GM12878 (cell line): ENCODE measurements around the gene CSF2. TPM values are rescaled to one million over a fixed set of nuclear protein-coding genes. Genes with fewer than 3 reads are reported as not detected.

Source experiments
- ATAC-seq: fragments of 200-7000 bp; cut with Tn5 transposase; 3 replicates; pipeline ENCODE4 v1.9.1; 2020; ENCODE audit warnings: mild to moderate bottlenecking, moderate library complexity
- BruUV-seq: library from RNA; stranded (reverse); fragments of 400-500 nt; replicated peaks from 2 replicates; lab custom pipeline; 2021; lab: Mats Ljungman, UMichigan
- CTCF ChIA-PET: fragments of 300-600 bp; sonication (Branson Sonifier 250); formaldehyde crosslinking; extraction: SDS; loops from one replicate; lab custom pipeline; 2021; ENCODE audit warnings: inconsistent platforms; lab: Yijun Ruan, JAX
- POLR2A ChIA-PET: fragments of 350-600 bp; formaldehyde crosslinking; extraction: SDS; loops from one replicate; lab custom pipeline; 2021; ENCODE audit warnings: inconsistent platforms; lab: Charles Lee
- RAD21 ChIA-PET: fragments of 300-600 bp; sonication (Branson Sonifier 250); formaldehyde crosslinking; loops from one replicate; lab custom pipeline; 2023; ENCODE audit warnings: antibody characterized with exemption; ENCODE audit not compliant: unreplicated experiment; lab: Charles Lee
- SMC1A ChIA-PET: fragments of 300-600 bp; sonication (Branson Sonifier 250); formaldehyde crosslinking; loops from one replicate; lab custom pipeline; 2023; ENCODE audit not compliant: unreplicated experiment, uncharacterized antibody; lab: Charles Lee
- DNase-seq: peaks from one replicate; pipeline ENCODE4 v3.0.0-alpha.2; 2011; ENCODE audit warnings: low read depth, low spot score
- FAIRE-seq: peaks from 3 replicates; lab custom pipeline; 2011; peaks lifted over from hg19 to GRCh38; lab: Jason Lieb, UNC
- H2AFZ ChIP-seq: 2 replicates; pipeline ENCODE4 v1.6.0; 2011; ENCODE audit warnings: low read depth, low read length, control low read depth; ENCODE audit not compliant: control insufficient read depth
- H3K27ac ChIP-seq: 2 replicates; pipeline ENCODE4 v1.5.1; 2011; ENCODE audit warnings: control low read depth; ENCODE audit not compliant: control insufficient read depth, insufficient read depth
- H3K27me3 ChIP-seq, 2 experiments: replicated peaks in 1 of 2; 2 replicates each; pipeline versions ENCODE4 v1.6.0 to v1.6.1; 2011; ENCODE audit warnings: low read length in 1 of 2; ENCODE audit not compliant: control insufficient read depth in 2 of 2, insufficient read depth in 2 of 2
- H3K36me3 ChIP-seq, 2 experiments: 2 replicates each; pipeline ENCODE4 v1.5.1; 2011; ENCODE audit warnings: low read length in 1 of 2; ENCODE audit not compliant: control insufficient read depth in 2 of 2, insufficient read depth in 2 of 2
- H3K4me1 ChIP-seq: 2 replicates; pipeline ENCODE4 v1.6.1; 2011; ENCODE audit warnings: mild to moderate bottlenecking, low read length, moderate library complexity, mixed read lengths; ENCODE audit not compliant: control insufficient read depth, insufficient read depth
- H3K4me2 ChIP-seq: 2 replicates; pipeline ENCODE4 v1.6.0; 2011; ENCODE audit warnings: control low read depth; ENCODE audit not compliant: control insufficient read depth, insufficient read depth
- H3K4me3 ChIP-seq: fragments of 200-600 bp; sonication (generic); 2 replicates; pipeline ENCODE4 v1.5.1; 2016
- H3K79me2 ChIP-seq: 2 replicates; pipeline ENCODE4 v1.6.0; 2011; ENCODE audit warnings: low read length; ENCODE audit not compliant: control insufficient read depth, insufficient read depth
- H3K9ac ChIP-seq: 2 replicates; pipeline ENCODE4 v1.8.0; 2011; ENCODE audit warnings: low read length, control low read depth, mixed read lengths; ENCODE audit not compliant: control insufficient read depth, insufficient read depth
- H3K9me3 ChIP-seq: replicated peaks from 3 replicates; pipeline ENCODE4 v1.5.1; 2011; ENCODE audit warnings: mild to moderate bottlenecking, low read length; ENCODE audit not compliant: control insufficient read depth, insufficient read depth
- H4K20me1 ChIP-seq: 2 replicates; pipeline ENCODE4 v1.6.0; 2011; ENCODE audit not compliant: control insufficient read depth, insufficient read depth
- ESRRA ChIP-seq: IDR thresholded peaks from 2 replicates; pipeline ENCODE4 v1.6.1; 2012; ENCODE audit warnings: mild to moderate bottlenecking, low read length, improper control_type of control experiment
- NR2C2 ChIP-seq: IDR thresholded peaks from 2 replicates; pipeline ENCODE4 v1.6.1; 2011; ENCODE audit warnings: borderline replicate concordance, low read depth; ENCODE audit not compliant: control insufficient read depth, insufficient read length
- PAX8 ChIP-seq: fragments of 450-650 bp; IDR thresholded peaks from 2 replicates; pipeline ENCODE4 v1.6.1; 2017; ENCODE audit warnings: mild to moderate bottlenecking, moderate library complexity
- SMC3 ChIP-seq: IDR thresholded peaks from 2 replicates; pipeline ENCODE4 v1.6.1; 2011; ENCODE audit warnings: low read length, improper control_type of control experiment, borderline replicate concordance
- SREBF2 ChIP-seq: IDR thresholded peaks from 2 replicates; pipeline ENCODE4 v1.6.1; 2012; ENCODE audit warnings: mild to moderate bottlenecking, low read length
- TAF1 ChIP-seq: IDR thresholded peaks from 2 replicates; pipeline ENCODE4 v1.6.1; 2011; ENCODE audit warnings: mild to moderate bottlenecking, low read depth, low read length, borderline replicate concordance
- TARDBP ChIP-seq: IDR thresholded peaks from 2 replicates; pipeline ENCODE4 v1.6.1; 2016; ENCODE audit warnings: borderline replicate concordance
- ZNF384 ChIP-seq: IDR thresholded peaks from 2 replicates; pipeline ENCODE4 v1.6.1; 2012; ENCODE audit warnings: low read depth, mild to moderate bottlenecking, low read length, improper control_type of control experiment, borderline replicate concordance
- WGBS: methylation state at CpG from one replicate; pipeline ENCODE4 v1.1.6; 2016; ENCODE audit warnings: low lambda C conversion rate; ENCODE audit not compliant: insufficient replicate concordance, insufficient coverage; ENCODE audit errors: missing lambda C conversion rate; 5-methylcytosine and 5-hydroxymethylcytosine counted together
- in situ Hi-C: fragments of 300-500 bp; cut with MboI; formaldehyde crosslinking; loops from 9 replicates; pipeline ENCODE4 v1.14.3; 2018; ENCODE audit warnings: mixed read lengths
- intact Hi-C: fragments of 100-400 bp; cut with micrococcal nuclease; formaldehyde crosslinking; loops from one replicate; pipeline ENCODE4 v1.14.2; 2022; ENCODE audit not compliant: unreplicated experiment
- polyA plus RNA-seq, 11 experiments: library from polyadenylated mRNA; depleted of rRNA in 4 of 11; unstranded in 6 of 11; stranded (reverse) in 5 of 11; fragments of >200 nt; fragmentation: Nextera tagmentation in 4 of 11; fragmentation: Illumina TruSeq in 1 of 11; extraction: Ambion mirVana in 4 of 11; extraction: Trizol in 1 of 11; gene quantifications; 1 replicate in 1 of 11; 2 replicates in 10 of 11; pipeline versions ENCODE4 v1.2.1 to v1.2.3, GENCODE V29; 2011 to 2016; ENCODE audit warnings: inconsistent platforms in 2 of 11, missing spikeins in 2 of 11, low read depth in 1 of 11
- total RNA-seq, 4 experiments: library from RNA; depleted of rRNA in 3 of 4; stranded (reverse); fragments of >200 nt in 3 of 4; fragmentation: Illumina TruSeq in 1 of 4; extraction: Trizol in 1 of 4; gene quantifications; 2 replicates each; pipeline versions ENCODE4 v1.2.1 to v1.2.3, GENCODE V29; 2013 to 2021
- TF ChIP-seq, protein P1 (sequence below): fragments of 450-650 bp; IDR thresholded peaks from 2 replicates; pipeline ENCODE4 v1.6.1; 2017; ENCODE audit warnings: mild to moderate bottlenecking, moderate library complexity

CSF2 gene
- total and polyA plus RNA-seq, 10 of the 15 experiments (the other 5 are each of a cell fraction or from before 2014, with no cell fraction given) = 0.15 to 2.0 (median 0.69) TPM; not detected in 2

DNA sequence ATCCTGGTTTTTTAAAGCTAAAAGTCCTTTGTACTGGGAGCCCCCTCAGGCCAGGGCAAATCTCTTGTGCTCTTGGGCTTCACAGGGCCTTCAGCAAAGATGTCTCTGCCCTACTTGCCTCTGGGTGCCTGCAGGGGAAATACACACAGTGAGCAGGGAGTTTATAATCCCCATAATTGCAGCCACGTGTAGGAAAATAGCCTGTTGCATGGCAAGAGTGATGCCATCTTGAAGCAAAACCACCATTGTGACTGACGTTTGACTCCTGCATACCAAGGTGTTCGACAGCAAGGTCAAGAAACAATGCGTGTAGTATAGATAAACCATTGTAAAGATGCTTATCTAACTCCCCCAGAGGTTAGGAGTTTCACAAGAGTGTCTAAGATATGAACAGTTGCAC is 24.5 kb upstream of the CSF2 start:
- Histone ChIP-seq H3K4me3 (no peak overlapping the region), H3K27ac (no peak overlapping the region), H4K20me1 (no peaks in the 10 kb centered on the region), H3K4me2 (no peak overlapping the region), H3K4me1 (no peaks in the 10 kb centered on the region), H2AFZ (no peak overlapping the region), H3K79me2 (no peaks in the 10 kb centered on the region), H3K9me3 (no peaks in the 10 kb centered on the region), H3K9ac (no peak overlapping the region), H3K27me3 (peaks cover 0 to 4% of the 10 kb centered on the region in 2 experiments; a peak in 3 of 4 replicates), H3K36me3 (no peaks in the 10 kb centered on the region)
- ATAC-seq (no peak), DNase-seq (no peak), FAIRE-seq (no peak)
- in situ Hi-C loops (no loop called here), intact Hi-C loops (no loop called here)
- TF ChIP-seq ESRRA = no peak
- no peak for TF ChIP-seq TAF1
- TF ChIP-seq SMC3 = no peak
- TF ChIP-seq ZNF384 = no peak
- TF ChIP-seq NR2C2 = no peak
- TF ChIP-seq, protein P1, sequence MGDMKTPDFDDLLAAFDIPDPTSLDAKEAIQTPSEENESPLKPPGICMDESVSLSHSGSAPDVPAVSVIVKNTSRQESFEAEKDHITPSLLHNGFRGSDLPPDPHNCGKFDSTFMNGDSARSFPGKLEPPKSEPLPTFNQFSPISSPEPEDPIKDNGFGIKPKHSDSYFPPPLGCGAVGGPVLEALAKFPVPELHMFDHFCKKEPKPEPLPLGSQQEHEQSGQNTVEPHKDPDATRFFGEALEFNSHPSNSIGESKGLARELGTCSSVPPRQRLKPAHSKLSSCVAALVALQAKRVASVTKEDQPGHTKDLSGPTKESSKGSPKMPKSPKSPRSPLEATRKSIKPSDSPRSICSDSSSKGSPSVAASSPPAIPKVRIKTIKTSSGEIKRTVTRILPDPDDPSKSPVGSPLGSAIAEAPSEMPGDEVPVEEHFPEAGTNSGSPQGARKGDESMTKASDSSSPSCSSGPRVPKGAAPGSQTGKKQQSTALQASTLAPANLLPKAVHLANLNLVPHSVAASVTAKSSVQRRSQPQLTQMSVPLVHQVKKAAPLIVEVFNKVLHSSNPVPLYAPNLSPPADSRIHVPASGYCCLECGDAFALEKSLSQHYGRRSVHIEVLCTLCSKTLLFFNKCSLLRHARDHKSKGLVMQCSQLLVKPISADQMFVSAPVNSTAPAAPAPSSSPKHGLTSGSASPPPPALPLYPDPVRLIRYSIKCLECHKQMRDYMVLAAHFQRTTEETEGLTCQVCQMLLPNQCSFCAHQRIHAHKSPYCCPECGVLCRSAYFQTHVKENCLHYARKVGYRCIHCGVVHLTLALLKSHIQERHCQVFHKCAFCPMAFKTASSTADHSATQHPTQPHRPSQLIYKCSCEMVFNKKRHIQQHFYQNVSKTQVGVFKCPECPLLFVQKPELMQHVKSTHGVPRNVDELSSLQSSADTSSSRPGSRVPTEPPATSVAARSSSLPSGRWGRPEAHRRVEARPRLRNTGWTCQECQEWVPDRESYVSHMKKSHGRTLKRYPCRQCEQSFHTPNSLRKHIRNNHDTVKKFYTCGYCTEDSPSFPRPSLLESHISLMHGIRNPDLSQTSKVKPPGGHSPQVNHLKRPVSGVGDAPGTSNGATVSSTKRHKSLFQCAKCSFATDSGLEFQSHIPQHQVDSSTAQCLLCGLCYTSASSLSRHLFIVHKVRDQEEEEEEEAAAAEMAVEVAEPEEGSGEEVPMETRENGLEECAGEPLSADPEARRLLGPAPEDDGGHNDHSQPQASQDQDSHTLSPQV = no peak
- TF ChIP-seq PAX8 = no peak
- no peak for TF ChIP-seq TARDBP
- TF ChIP-seq SREBF2 = no peak
- ChIA-PET RAD21 (no interaction called here), SMC1A (interaction anchor here (1.2 kb wide), 1 partner anchor 14 kb away, joined by 3 read pairs; no protein-coding TSS in a partner anchor), CTCF (interaction anchor here (1.1 to 2.2 kb wide), 2 partner anchors 14 to 41 kb away, joined by 3 to 8 read pairs; no protein-coding TSS in a partner anchor), POLR2A (no interaction called here)
- BruUV-seq = no TSS peak
- 35% methylated on average over 4 of the region's 4 CpGs for WGBS
